ENCODE data around the gene SLC35A3. TPM values are rescaled to one million over a fixed set of nuclear protein-coding genes. Genes with fewer than 3 reads are reported as not detected.

Gene SLC35A3
- total RNA-seq, 1 experiment from 2014 or later = 24.4 TPM

Small RNA genes within 50 kb of the gene (small RNA-seq; reads per million reads assigned to genes)
- gene RNU6-1318P (0 reads per million in 2 experiments), gene RNU6-750P (0 reads per million in 2 experiments)

Other genes starting within 250 kb of the SLC35A3 start
- gene FRRS1, start 203.4 kb upstream of the SLC35A3 start, total RNA-seq (2014; rRNA removed; shearing (Covaris generic)) = 7.6 and 8.9 TPM in 2 replicates
- 9.1 and 9.3 TPM in 2 replicates for gene AGL, start 119.6 kb upstream of the SLC35A3 start, total RNA-seq (2014; rRNA removed; shearing (Covaris generic))
- 7.1 TPM in 2 replicates for gene SASS6, start 162.9 kb downstream of the SLC35A3 start, total RNA-seq (2014; rRNA removed; shearing (Covaris generic))
- gene TRMT13, start 163.2 kb downstream of the SLC35A3 start, total RNA-seq (2014; rRNA removed; shearing (Covaris generic)) = 13.7 and 20.3 TPM in 2 replicates
- gene LRRC39, start 208.3 kb downstream of the SLC35A3 start, total RNA-seq (2014; rRNA removed; shearing (Covaris generic)) = 4.2 and 5.0 TPM in 2 replicates